Keratinocyte (primary cell): ENCODE data around the gene MPPE1. TPM values are rescaled to one million over a fixed set of nuclear protein-coding genes. Genes with fewer than 3 reads are reported as not detected.

Experiments used
- DNase-seq: peaks from one replicate; pipeline ENCODE4 v3.0.0-alpha.2; 2011; ENCODE audit warnings: low read depth, missing footprints, low spot score
- FAIRE-seq: peaks from 2 replicates; lab custom pipeline; 2011; peaks lifted over from hg19 to GRCh38; lab: Jason Lieb, UNC
- H2AFZ ChIP-seq: 2 replicates; pipeline ENCODE4 v1.6.0; 2012; ENCODE audit warnings: low read length, control low read depth, inconsistent platforms; ENCODE audit not compliant: control insufficient read depth
- H3K27ac ChIP-seq: 2 replicates; pipeline ENCODE4 v1.5.1; 2011; ENCODE audit warnings: low read length; ENCODE audit not compliant: control insufficient read depth, insufficient read depth
- H3K27me3 ChIP-seq: 3 replicates; pipeline ENCODE4 v1.6.0; 2011; ENCODE audit warnings: low read length; ENCODE audit not compliant: control insufficient read depth, insufficient read depth; ENCODE audit errors: extremely low read depth
- H3K36me3 ChIP-seq, 2 experiments: 2 replicates in 1 of 2; 3 replicates in 1 of 2; pipeline ENCODE4 v1.5.1; 2011; ENCODE audit warnings: low read length in 2 of 2, mild to moderate bottlenecking in 1 of 2; ENCODE audit not compliant: control insufficient read depth in 2 of 2, insufficient read depth in 2 of 2; ENCODE audit errors: extremely low read depth in 1 of 2
- H3K4me1 ChIP-seq: 3 replicates; pipeline ENCODE4 v1.5.1; 2011; ENCODE audit warnings: low read length; ENCODE audit not compliant: control insufficient read depth, insufficient read depth; ENCODE audit errors: extremely low read depth
- H3K4me2 ChIP-seq: 3 replicates; pipeline ENCODE4 v1.6.0; 2011; ENCODE audit warnings: low read depth, low read length; ENCODE audit not compliant: control insufficient read depth, insufficient read depth; ENCODE audit errors: extremely low read depth
- H3K4me3 ChIP-seq, 3 experiments: fragments of 200-600 bp in 1 of 3; sonication (generic) in 1 of 3; 2 replicates in 2 of 3; 3 replicates in 1 of 3; pipeline ENCODE4 v1.5.1; 2011 to 2016; ENCODE audit warnings: low read length in 3 of 3, mild to moderate bottlenecking in 3 of 3, control low read depth in 2 of 3, inconsistent platforms in 1 of 3, low read depth in 1 of 3, mixed read lengths in 1 of 3, mixed run types in 1 of 3, moderate library complexity in 1 of 3; ENCODE audit not compliant: control insufficient read depth in 2 of 3, insufficient read depth in 2 of 3; ENCODE audit errors: extremely low read depth in 1 of 3
- H3K79me2 ChIP-seq: 2 replicates; pipeline ENCODE4 v1.6.0; 2012; ENCODE audit warnings: low read length; ENCODE audit not compliant: control insufficient read depth, insufficient read depth
- H3K9ac ChIP-seq: 3 replicates; pipeline ENCODE4 v1.6.0; 2011; ENCODE audit warnings: low read length; ENCODE audit not compliant: control insufficient read depth, insufficient read depth; ENCODE audit errors: extremely low read depth
- H3K9me1 ChIP-seq: 3 replicates; pipeline ENCODE4 v1.6.0; 2011; ENCODE audit warnings: low read length; ENCODE audit not compliant: control insufficient read depth, insufficient read depth; ENCODE audit errors: extremely low read depth
- H3K9me3 ChIP-seq: 2 replicates; pipeline ENCODE4 v1.5.1; 2012; ENCODE audit warnings: low read depth, low read length; ENCODE audit not compliant: control insufficient read depth
- H4K20me1 ChIP-seq: 3 replicates; pipeline ENCODE4 v1.6.0; 2011; ENCODE audit warnings: low read length; ENCODE audit not compliant: control insufficient read depth, insufficient read depth; ENCODE audit errors: extremely low read depth
- CTCF ChIP-seq, 3 experiments: IDR thresholded peaks in 1 of 3; conservative IDR thresholded peaks in 1 of 3; optimal IDR thresholded peaks in 1 of 3; 2 replicates in 2 of 3; 3 replicates in 1 of 3; pipeline versions ENCODE3 to v1.5.1; 2011; ENCODE audit warnings: low read length in 3 of 3, mild to moderate bottlenecking in 3 of 3, moderate library complexity in 2 of 3, control low read depth in 1 of 3, inconsistent platforms in 1 of 3; ENCODE audit not compliant: insufficient read depth in 2 of 3; ENCODE audit errors: extremely low read depth in 1 of 3
- EZH2 ChIP-seq: IDR thresholded peaks from one replicate; pipeline ENCODE4 v1.6.1; 2012; ENCODE audit warnings: inconsistent platforms, mild to moderate bottlenecking, low read length, moderate library complexity
- dilution Hi-C: fragments of 300-500 bp; cut with MboI; formaldehyde crosslinking; loops from one replicate; pipeline ENCODE4 v1.7.0; 2020; ENCODE audit warnings: low sequenced_read_pairs; ENCODE audit not compliant: extremely low pct_ligation_motif_present
- polyA plus RNA-seq, 5 experiments: library from polyadenylated mRNA; depleted of rRNA in 3 of 5; stranded (reverse) in 3 of 5; stranded (forward) in 1 of 5; unstranded in 1 of 5; fragments of >200 nt; gene quantifications; 1 replicate in 1 of 5; 2 replicates in 3 of 5; 3 replicates in 1 of 5; pipeline versions ENCODE4 v1.2.1 to v1.2.3, GENCODE V29; 2011 to 2012; ENCODE audit warnings: missing spikeins in 2 of 5, low read depth in 1 of 5, low replicate concordance in 1 of 5

Gene MPPE1
- polyA plus RNA-seq, 1 donor (not counting 4 experiments of a cell fraction or from before 2014, with no cell fraction given), result 21.0 TPM

GRCh38 chr18:11943551-11943950 lies 35.4 kb upstream of the MPPE1 start:
- FAIRE-seq (no peak), DNase-seq (no peak)
- H3K36me3 ChIP-seq, result no peaks in the 10 kb centered on the region
- H3K4me2 ChIP-seq, result no peak overlapping the region
- H3K4me3 ChIP-seq, result no peak overlapping the region
- H3K9ac ChIP-seq, result no peak overlapping the region
- H4K20me1 ChIP-seq, result no peaks in the 10 kb centered on the region
- H2AFZ ChIP-seq, result no peak overlapping the region
- dilution Hi-C loops, result no loop called here
- H3K4me1 ChIP-seq, result peaks cover 23% of the 10 kb centered on the region
- no peaks in the 10 kb centered on the region for H3K9me3 ChIP-seq
- no peaks in the 10 kb centered on the region for H3K9me1 ChIP-seq
- H3K27ac ChIP-seq, result no peak overlapping the region
- no peak for TF ChIP-seq CTCF (optimal IDR thresholded peaks at IDR 0.05 in 1 of 3, IDR thresholded peaks at IDR 0.05 in 1 of 3, conservative IDR thresholded peaks at IDR 0.05 in 1 of 3; ENCODE audit: extremely low read depth in 1 of 3, insufficient read depth in 2 of 3, low read length in 3 of 3)
- no peak for TF ChIP-seq EZH2
- no peaks in the 10 kb centered on the region for H3K27me3 ChIP-seq
- H3K79me2 ChIP-seq, result no peaks in the 10 kb centered on the region

- H3K4me2 ChIP-seq, result no peak overlapping the region
- H3K9me1 ChIP-seq, result no peaks in the 10 kb centered on the region
- DNase-seq, result no peak
- H3K36me3 ChIP-seq, result no peaks in the 10 kb centered on the region
- H3K9ac ChIP-seq, result no peak overlapping the region
- no peak overlapping the region for H2AFZ ChIP-seq
- H3K27me3 ChIP-seq, result no peaks in the 10 kb centered on the region
- no peaks in the 10 kb centered on the region for H4K20me1 ChIP-seq
- H3K9me3 ChIP-seq, result no peaks in the 10 kb centered on the region
- no peak overlapping the region for H3K4me3 ChIP-seq
- H3K4me1 ChIP-seq, result peaks cover 9% of the 10 kb centered on the region
- H3K79me2 ChIP-seq, result no peaks in the 10 kb centered on the region
- no peak overlapping the region for H3K27ac ChIP-seq
- no peak for TF ChIP-seq EZH2
- no peak for TF ChIP-seq CTCF (optimal IDR thresholded peaks at IDR 0.05 in 1 of 3, IDR thresholded peaks at IDR 0.05 in 1 of 3, conservative IDR thresholded peaks at IDR 0.05 in 1 of 3; ENCODE audit: extremely low read depth in 1 of 3, insufficient read depth in 2 of 3, low read length in 3 of 3)
- dilution Hi-C loops, result no loop called here
- FAIRE-seq, result no peak
Observed at GRCh38 chr18:11940956-11941355, 32.8 kb upstream of the MPPE1 start.
